OCI-LY3 (cell line): Measurements from ENCODE around the gene TBPL2.

ENCODE experiments used
- H2AFZ ChIP-seq: fragments of 200-600, 300-600 bp; shearing (Covaris generic); 2 replicates; pipeline ENCODE4 v1.6.0; 2014; ENCODE audit warnings: antibody characterized with exemption, low read depth, low read length
- H3K27ac ChIP-seq: fragments of 200-600, 300-600 bp; sonication (generic); 2 replicates; pipeline ENCODE4 v1.5.1; 2014; ENCODE audit warnings: mild to moderate bottlenecking, low read length, moderate library complexity, mixed read lengths
- H3K27me3 ChIP-seq: fragments of 200-600, 300-600 bp; sonication (generic); 2 replicates; pipeline ENCODE4 v1.6.1; 2014; ENCODE audit warnings: low read depth, low read length, mixed read lengths
- H3K36me3 ChIP-seq: fragments of 200-600, 300-600 bp; sonication (generic); replicated peaks from 2 replicates; pipeline ENCODE3; 2014; ENCODE audit warnings: low read depth, low read length, mixed read lengths
- H3K4me1 ChIP-seq: fragments of 300-600, 200-600 bp; sonication (generic); 2 replicates; pipeline ENCODE4 v1.6.1; 2014; ENCODE audit warnings: low read length, mixed read lengths
- H3K4me2 ChIP-seq: fragments of 200-600, 300-600 bp; sonication (generic); 2 replicates; pipeline ENCODE4 v1.6.1; 2014; ENCODE audit warnings: low read length, mixed read lengths
- H3K4me3 ChIP-seq: fragments of 300-600, 200-600 bp; sonication (generic); 2 replicates; pipeline ENCODE4 v1.5.1; 2014; ENCODE audit warnings: antibody characterized with exemption, mild to moderate bottlenecking, low read length, moderate library complexity
- H3K79me2 ChIP-seq: fragments of 300-600, 200-600 bp; shearing (Covaris generic); 2 replicates; pipeline ENCODE4 v1.6.1; 2014; ENCODE audit warnings: mild to moderate bottlenecking, low read length, mixed read lengths
- H3K9ac ChIP-seq: fragments of 300-600, 200-600 bp; shearing (Covaris generic); 2 replicates; pipeline ENCODE4 v1.6.0; 2014; ENCODE audit warnings: mild to moderate bottlenecking, low read length, moderate library complexity
- H3K9me3 ChIP-seq: fragments of 200-600, 300-600 bp; shearing (Covaris generic); 2 replicates; pipeline ENCODE4 v1.6.1; 2014; ENCODE audit warnings: low read length, mixed read lengths; ENCODE audit not compliant: insufficient read depth
- H4K20me1 ChIP-seq: fragments of 200-600, 300-600 bp; sonication (generic); 2 replicates; pipeline ENCODE4 v1.6.1; 2016; ENCODE audit warnings: low read length, mixed read lengths; ENCODE audit not compliant: insufficient read depth
- EZH2phosphoT487 ChIP-seq: fragments of 200-600 bp; shearing (Covaris generic); IDR thresholded peaks from 2 replicates; pipeline ENCODE4 v1.6.1; 2018; ENCODE audit warnings: antibody characterized with exemption, mixed run types, low read depth
- TF ChIP-seq, protein P1 (sequence below): fragments of 200-600, 300-600 bp; sonication (generic); IDR thresholded peaks from 2 replicates; pipeline ENCODE4 v1.5.1; 2014; ENCODE audit warnings: antibody characterized with exemption, low read length, low read depth

The TBPL2 gene

DNA sequence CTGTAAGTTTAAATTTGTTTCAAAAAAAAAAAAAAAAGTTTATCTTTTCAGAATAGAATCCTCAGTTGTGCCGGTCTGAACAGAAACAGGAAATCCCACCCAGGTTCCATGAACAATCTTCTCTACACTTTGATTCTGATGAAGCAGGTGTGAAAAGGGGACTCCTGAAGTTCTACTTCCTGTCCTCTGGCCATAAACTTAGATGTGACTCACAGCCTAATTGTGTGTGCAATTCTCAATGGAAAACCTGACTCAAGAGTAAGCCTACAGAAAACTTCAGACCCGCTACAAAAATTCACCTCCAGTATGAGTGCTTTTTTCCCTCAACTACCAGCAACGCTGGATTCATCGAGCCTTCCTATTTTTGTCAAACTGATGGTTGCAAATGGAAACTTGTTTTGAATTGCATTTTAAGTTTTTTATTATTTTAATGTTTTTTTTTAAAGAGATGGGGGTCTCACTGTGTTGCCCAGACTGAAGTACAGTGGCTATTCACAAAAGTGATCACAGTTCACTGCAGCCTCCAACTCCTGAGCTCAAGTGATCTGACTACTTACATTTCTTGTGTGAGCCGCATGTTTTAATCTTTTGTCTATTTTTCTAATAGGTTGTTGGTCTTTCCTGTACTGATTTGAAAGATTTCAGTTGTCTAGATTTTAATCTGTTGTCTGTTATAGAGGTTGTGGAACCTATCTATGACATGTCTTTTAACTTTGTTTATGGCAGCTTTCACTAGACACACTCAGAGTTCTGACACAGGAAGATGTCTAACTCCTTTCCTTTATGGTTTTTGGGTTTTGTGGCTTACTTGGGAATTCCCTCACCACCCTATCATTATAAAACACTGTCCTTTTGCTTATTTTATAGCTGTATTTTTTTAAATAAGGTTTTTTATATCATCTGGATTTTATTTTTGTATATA lies 66.4 kb downstream of the TBPL2 start:
- Histone ChIP-seq H3K4me3 (no peak overlapping the region), H3K27me3 (no peaks in the 10 kb centered on the region), H2AFZ (no peak overlapping the region), H3K4me2 (no peak overlapping the region), H3K9ac (no peak overlapping the region), H3K27ac (no peak overlapping the region), H3K36me3 (peaks cover 10% of the 10 kb centered on the region), H3K4me1 (no peaks in the 10 kb centered on the region), H3K79me2 (no peaks in the 10 kb centered on the region), H3K9me3 (no peaks in the 10 kb centered on the region), H4K20me1 (no peaks in the 10 kb centered on the region)
- TF ChIP-seq, protein P1, sequence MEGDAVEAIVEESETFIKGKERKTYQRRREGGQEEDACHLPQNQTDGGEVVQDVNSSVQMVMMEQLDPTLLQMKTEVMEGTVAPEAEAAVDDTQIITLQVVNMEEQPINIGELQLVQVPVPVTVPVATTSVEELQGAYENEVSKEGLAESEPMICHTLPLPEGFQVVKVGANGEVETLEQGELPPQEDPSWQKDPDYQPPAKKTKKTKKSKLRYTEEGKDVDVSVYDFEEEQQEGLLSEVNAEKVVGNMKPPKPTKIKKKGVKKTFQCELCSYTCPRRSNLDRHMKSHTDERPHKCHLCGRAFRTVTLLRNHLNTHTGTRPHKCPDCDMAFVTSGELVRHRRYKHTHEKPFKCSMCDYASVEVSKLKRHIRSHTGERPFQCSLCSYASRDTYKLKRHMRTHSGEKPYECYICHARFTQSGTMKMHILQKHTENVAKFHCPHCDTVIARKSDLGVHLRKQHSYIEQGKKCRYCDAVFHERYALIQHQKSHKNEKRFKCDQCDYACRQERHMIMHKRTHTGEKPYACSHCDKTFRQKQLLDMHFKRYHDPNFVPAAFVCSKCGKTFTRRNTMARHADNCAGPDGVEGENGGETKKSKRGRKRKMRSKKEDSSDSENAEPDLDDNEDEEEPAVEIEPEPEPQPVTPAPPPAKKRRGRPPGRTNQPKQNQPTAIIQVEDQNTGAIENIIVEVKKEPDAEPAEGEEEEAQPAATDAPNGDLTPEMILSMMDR = no peak
- no peak for TF ChIP-seq EZH2phosphoT487

DNA sequence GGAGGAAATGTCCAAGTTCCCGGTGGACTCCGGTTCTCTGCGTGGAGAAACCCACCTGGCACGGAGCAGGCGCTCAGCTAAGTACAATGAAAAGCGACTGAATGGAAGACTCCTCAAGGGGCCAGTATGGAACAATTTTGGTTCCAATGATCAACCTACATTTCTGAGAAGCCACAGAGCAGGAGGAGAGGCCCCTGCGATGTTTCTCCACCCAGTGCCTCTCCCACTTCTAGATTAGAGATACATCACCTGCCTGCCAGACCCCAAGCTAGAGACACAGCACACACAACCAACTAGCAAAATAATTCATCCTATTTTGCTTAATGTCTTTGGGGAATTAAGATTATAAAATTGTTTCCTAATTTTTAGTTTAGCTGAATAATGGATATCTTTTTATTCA lies 67.6 kb downstream of the TBPL2 start:
- Histone ChIP-seq H2AFZ (no peak overlapping the region), H3K79me2 (no peaks in the 10 kb centered on the region), H3K27ac (no peak overlapping the region), H3K4me2 (no peak overlapping the region), H3K4me1 (no peaks in the 10 kb centered on the region), H3K27me3 (no peaks in the 10 kb centered on the region), H3K9ac (no peak overlapping the region), H3K36me3 (peaks cover 13% of the 10 kb centered on the region), H4K20me1 (no peaks in the 10 kb centered on the region), H3K4me3 (no peak overlapping the region), H3K9me3 (no peaks in the 10 kb centered on the region)
- no peak for TF ChIP-seq EZH2phosphoT487
- TF ChIP-seq, protein P1 = no peak

DNA sequence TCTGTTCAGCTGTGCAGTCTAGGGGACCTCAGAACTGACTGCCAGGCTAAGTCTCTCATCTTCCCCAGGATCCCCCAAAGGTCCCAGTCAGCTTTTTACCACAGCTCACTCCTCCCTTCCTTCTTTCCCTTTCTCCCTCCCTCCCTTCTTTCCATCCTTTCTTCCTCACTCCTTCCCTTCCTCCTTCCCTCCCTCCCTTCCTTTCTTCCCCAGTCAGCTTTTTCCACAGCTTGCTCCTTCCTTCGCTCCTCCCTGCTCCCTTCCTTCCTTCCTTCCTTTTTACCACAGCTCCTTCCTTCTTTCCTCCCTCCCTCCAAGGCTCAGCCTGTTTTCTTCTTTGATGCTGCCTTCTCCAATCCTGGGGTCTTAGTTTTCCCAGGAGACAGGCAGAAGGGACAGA lies 68.0 kb downstream of the TBPL2 start:
- Histone ChIP-seq H2AFZ (no peak overlapping the region), H3K9me3 (no peaks in the 10 kb centered on the region), H3K27me3 (no peaks in the 10 kb centered on the region), H3K9ac (no peak overlapping the region), H3K36me3 (peaks cover 15% of the 10 kb centered on the region), H3K27ac (no peak overlapping the region), H3K4me3 (no peak overlapping the region), H3K4me2 (no peak overlapping the region), H3K79me2 (no peaks in the 10 kb centered on the region), H3K4me1 (no peaks in the 10 kb centered on the region), H4K20me1 (no peaks in the 10 kb centered on the region)
- no peak for TF ChIP-seq EZH2phosphoT487
- TF ChIP-seq, protein P1 = no peak

DNA sequence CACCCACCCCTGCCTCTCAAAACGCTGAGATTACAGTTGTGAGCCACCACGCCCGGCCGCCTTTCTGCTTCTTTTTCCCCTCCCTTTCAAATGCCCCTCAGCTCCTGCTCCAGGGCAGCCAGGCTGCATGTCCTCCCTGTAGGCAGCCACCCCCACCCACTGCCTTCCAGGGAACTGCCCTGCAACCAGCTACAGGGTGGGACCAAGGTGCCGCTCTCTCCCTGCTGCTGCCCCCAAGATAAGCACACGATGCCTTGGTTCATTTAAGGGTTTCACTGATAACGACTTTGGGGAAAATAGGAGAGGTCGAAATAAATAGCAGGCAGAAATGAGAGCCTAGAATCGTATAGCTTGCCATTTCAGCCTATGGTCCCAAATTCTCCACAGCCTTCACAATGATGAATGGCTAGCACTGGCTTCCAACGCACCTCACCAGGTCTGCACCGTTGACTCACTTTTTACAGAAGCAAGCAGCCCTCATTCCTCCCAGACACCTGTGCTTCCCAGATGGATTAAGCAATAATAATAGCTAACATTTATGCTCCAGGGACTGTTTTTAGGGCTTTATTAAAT lies 69.4 kb downstream of the TBPL2 start:
- Histone ChIP-seq H2AFZ (no peak overlapping the region), H3K4me2 (no peak overlapping the region), H3K79me2 (no peaks in the 10 kb centered on the region), H4K20me1 (no peaks in the 10 kb centered on the region), H3K4me1 (no peaks in the 10 kb centered on the region), H3K4me3 (no peak overlapping the region), H3K27me3 (no peaks in the 10 kb centered on the region), H3K36me3 (peaks cover 17% of the 10 kb centered on the region), H3K9ac (no peak overlapping the region), H3K27ac (no peak overlapping the region), H3K9me3 (no peaks in the 10 kb centered on the region)
- no peak for TF ChIP-seq EZH2phosphoT487
- TF ChIP-seq, protein P1 = no peak
